Activated CD4-positive, alpha-beta T cell treated with anti-CD3 and anti-CD28 coated beads, Interleukin-10, Interleukin-2, amounts not matched to agents 100 ng/mL and 50 ng/mL, durations not matched to agents 16 hours and 8 hours (primary cell): ENCODE measurements around the gene DMC1.

Source experiments
- DNase-seq: peaks from one replicate; pipeline ENCODE4 v3.0.0-alpha.2; 2020

DMC1 gene

DNA sequence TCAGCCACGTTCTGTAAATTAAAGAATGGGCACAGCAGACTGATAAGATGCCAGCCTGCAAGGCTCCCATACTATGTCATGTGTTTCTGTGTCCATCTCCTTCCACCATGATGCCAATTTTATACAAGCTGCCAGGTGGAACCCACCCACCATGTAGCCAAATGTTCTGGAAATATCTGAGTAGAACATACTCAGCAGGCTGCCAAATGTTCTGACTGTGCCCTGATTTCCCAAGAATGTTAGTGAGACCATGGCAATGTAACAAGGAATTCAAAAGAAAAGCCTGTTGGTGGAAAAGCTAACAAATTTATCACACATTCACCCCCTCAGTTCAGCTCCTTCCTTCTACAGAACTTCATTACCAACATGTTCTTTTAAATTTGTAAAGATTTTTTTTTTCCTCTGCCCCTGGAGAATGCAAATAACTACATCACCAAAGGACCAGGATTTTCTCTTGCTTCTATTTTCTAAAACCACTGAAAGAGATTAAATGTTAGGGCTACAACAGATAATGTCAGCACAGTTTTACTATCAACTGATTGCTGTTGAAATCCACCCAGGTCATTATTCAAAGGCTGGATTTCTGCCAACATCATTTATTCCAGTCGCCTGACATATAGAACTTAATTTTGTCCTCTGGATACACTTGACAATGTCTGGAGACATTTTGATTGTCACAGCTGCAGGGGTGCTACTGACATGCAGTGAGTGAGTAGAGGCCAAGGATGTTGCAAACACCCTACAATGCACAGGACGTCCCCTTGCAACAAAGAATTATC is 3.1 kb downstream of the DMC1 start:
- DNase-seq = no peak

DNA sequence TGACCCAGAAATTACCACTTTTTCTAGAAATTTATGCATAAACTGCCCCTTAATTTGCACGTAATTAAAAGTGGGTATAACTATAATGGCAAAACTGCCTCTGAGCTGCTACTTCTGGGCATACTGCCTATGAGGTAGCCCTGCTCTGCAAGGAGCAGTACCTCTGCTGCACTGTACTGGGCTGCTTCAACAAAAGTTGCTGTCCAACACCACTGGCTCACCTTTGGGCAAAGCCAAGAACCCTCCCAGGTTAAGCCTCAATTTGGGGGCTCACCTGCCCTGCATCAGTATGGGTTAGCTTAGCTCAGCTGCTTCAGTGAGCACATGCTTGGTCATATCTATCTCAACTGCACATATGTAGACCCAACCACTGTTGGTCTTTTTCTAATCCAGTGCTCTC is 4.5 kb downstream of the DMC1 start:
- no peak for DNase-seq

DNA sequence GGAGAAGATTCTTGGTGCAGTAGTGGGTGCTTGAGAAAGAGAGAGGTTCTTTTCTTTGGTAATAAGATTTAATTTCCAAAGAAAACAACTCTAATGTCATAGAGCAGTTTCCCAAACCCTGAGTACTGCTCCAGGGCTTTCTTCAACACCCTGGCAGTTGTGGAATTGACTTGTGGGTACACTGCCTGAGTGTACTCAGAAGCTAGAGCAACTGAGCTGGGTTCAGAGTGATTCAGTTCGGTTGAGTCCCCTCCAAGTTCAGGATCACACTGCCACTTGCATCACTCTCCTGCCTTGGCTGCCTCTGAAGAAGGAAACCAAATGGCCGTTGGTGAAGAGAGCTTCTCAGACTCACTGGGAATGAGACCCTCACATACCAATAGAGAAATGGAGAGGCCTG is 5.3 kb downstream of the DMC1 start:
- DNase-seq = no peak

GRCh38 chr22:38554281-38554680 is 15.7 kb downstream of the DMC1 start:
- DNase-seq = no peak

DNA sequence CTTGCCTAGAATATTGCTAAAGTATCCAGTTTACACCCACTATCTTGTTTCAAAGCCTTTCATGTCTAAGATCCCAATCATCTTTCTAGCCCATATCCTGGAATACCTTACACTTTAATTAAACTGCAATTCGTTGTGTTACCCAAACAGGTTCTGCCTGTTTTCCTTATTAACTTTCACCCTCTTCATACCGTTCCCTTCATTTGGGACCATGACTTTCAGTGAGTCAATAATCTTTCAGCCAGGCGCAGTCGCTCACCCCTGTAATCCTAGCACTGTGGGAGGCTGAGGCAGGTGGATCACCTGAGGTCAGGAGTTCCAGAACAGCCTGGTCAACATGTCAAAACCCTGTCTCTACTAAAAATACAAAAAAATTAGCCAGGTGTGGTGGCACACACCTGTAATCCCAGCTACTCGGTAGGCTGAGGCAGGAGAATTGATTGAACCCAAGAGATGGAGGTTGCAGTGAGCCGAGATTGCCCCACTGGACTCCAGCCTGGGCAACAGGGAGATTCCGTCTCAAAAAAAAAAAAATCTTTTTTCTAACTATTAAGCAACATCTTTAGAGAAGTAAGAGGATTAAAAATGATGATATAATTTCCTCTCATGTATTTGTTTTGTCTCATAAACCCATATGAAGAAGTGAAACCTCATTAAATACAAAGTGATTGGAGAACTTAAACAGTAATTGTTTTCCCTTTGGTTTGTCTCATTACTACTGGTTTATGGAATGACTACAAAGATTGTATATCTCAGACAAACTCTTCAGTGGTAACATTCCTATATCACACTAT is 20.7 kb downstream of the DMC1 start:
- DNase-seq = no peak

GRCh38 chr22:38540701-38541100 is 29.3 kb downstream of the DMC1 start:
- no peak for DNase-seq

- no peak for DNase-seq
Measured at GRCh38 chr22:38531251-38531938, 38.6 kb downstream of the DMC1 start.

GRCh38 chr22:38524429-38524828 is 45.6 kb downstream of the DMC1 start:
- no peak for DNase-seq

GRCh38 chr22:38523479-38523878 is 46.5 kb downstream of the DMC1 start:
- no peak for DNase-seq

DNA sequence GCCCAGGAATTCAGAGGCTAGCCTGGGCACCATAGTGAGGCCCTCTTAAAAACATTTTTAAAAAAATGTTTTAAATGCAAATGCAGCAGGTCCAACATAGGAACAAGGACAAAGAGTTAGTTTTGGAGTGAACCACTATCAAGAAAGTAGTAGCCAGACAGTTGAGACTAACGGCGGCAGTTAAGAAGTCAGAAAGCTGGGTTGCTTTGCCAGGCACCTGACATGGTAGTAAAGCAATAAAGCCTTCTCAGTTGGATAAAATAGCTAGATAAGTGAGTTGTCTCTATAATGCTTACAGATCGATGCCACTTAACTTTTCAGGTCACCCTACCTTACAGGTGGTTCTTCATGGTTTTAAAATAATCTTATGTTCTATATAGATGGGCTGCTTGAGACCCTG is 47.0 kb downstream of the DMC1 start:
- no peak for DNase-seq

GRCh38 chr22:38519453-38520250 is 50.3 kb downstream of the DMC1 start:
- no peak for DNase-seq

- DNase-seq = no peak
Measured at GRCh38 chr22:38518620-38519019, 51.4 kb downstream of the DMC1 start.

GRCh38 chr22:38513063-38513462 is 56.9 kb downstream of the DMC1 start:
- peak; percentile 31 for DNase-seq

GRCh38 chr22:38510416-38510970 is 59.5 kb downstream of the DMC1 start:
- no peak for DNase-seq

- DNase-seq = peak; percentile 93
Measured at GRCh38 chr22:38506118-38506962, 63.6 kb downstream of the DMC1 start, which contains the start of gene DDX17. TSS of gene DDX17 (minus strand) at chr22:38506311.

DNA sequence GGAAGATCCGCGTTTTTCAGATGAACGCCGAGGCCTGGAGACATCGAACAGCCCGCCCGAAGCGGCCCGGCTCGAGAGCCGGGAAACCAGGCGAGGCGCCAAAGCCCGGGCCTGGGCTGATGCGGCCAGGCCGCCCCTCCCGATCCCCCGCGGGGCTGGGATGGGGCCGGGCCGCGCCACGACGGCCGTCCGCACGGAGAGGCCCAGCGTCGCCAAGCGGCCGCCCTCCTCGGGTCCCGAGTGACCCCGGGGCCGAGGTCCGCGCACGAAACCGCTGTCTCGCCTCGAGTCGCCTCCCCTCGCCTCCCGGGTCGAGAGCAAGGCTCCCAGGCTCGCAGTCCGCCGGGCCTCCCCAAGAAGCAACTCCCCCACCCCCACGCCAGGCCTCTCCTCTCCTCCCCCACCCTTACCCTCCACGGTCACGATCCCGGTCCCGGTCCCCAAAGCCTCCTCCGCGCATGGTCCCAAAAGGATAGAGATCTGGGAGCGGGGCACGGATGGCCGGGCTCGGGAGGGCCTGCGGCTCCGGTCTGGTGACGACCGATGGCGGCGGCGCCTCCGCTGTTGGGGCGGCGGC is 64.4 kb downstream of the DMC1 start:
- DNase-seq = peak; percentile 55

DNA sequence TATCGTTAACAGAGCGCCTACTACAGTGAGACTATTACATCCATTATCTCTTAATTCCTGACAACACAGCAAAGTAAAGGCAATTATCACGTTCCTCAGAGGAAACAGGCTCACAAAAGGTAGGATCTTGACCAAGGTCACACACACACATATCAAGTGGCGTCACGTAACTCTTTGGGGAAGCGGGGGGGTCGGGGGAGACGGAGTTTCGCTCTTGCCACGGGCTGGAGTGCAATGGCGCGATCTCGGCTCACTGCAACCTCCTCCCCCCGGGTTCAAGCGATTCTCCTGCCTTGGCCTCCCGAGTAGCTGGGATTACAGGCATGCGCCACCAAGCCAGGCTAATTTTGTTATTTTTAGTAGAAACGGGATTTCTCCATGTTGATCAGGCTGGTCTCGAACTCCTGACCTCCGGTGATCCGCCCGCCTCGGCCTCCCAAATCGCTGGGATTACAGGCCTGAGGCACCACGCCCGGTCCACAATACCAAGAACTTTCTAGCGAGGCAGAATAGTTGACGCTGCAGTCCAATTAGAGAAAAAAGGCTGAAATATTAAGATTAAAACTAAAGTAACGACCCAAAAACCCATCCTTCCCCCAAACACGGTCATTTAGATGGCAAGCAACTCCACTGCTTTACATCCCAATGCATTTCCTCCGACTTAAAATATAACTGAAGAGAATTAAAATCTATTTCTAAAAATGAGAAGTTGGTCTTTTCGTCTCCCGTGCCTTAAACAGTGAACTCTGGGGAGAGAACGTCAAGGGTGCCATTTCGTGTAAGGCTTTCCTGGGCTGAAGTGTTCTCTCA is 65.0 kb downstream of the DMC1 start:
- peak; percentile 71 for DNase-seq

DNA sequence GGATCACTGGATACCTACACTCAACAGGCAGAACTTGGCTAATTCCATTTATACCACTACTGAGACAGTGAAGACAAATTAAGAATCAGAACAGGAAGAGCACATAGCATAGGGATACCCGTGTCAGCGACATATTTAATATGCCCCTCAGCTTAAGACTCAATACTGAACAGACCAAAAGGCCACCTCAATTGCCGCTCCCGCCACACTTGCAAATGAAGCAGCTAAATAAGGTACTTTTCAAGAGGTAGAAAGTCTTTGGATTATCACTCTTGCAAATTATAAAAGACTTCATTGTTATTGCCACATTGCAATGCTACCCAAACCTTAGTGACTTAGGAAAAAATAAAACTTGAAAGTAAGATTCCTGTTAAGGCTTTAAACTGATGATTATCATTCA is 67.0 kb downstream of the DMC1 start:
- DNase-seq = no peak

- DNase-seq = no peak
Measured at GRCh38 chr22:38501797-38502672, 67.9 kb downstream of the DMC1 start.
